Dedifferentiated amniotic fluid mesenchymal stem cell (primary cell): Measurements from ENCODE around the gene CFAP299.
A peak's percentile ranks its signal among the peaks of the same experiment; 100 is the strongest.
"Not testable (repeated sequence)": the region's sequence is repeated elsewhere in the genome, so short reads cannot be mapped to it uniquely, and the experiment has no call there.

Source experiments
- DNase-seq: peaks from one replicate; pipeline ENCODE4 v3.0.0-alpha.2; 2016; ENCODE audit errors: extremely low spot score

The CFAP299 gene

GRCh38 chr4:80335554-80336358 is at the start of gene CFAP299:
TSS of gene CFAP299 (plus strand) at chr4:80335730.
- peak; percentile 72 for DNase-seq

- DNase-seq, result no peak
Measured at GRCh38 chr4:80286451-80286850, 49.1 kb upstream of the CFAP299 start.

GRCh38 chr4:80290665-80291064 is 44.9 kb upstream of the CFAP299 start:
- DNase-seq, result not testable (repeated sequence)

- DNase-seq, result no peak
Measured at GRCh38 chr4:80294206-80294605, 41.3 kb upstream of the CFAP299 start.

GRCh38 chr4:80295336-80295735 is 40.2 kb upstream of the CFAP299 start:
- DNase-seq, result no peak

DNA sequence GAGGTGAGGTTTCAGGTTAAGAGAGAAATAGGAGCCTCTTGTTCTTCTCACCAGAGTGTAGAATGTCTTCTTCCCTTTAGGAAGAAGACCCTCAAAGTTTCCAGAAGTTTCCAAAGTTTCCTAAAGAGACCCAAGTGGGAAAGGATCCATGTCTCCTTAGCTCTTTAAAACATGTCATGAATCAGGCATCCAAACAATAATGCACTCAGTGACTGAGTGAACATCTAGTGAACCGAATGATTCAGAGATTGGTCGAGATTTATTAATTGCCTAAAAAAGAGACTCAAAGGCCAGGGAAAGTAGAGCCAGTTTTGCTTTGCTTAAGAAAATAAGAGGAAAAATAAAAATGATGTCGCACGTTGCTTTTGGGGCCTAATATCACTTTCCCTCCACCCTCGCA is 39.7 kb upstream of the CFAP299 start:
- no peak for DNase-seq

GRCh38 chr4:80301884-80302283 is 33.6 kb upstream of the CFAP299 start:
- no peak for DNase-seq

- no peak for DNase-seq
Measured at GRCh38 chr4:80302616-80303223, 32.8 kb upstream of the CFAP299 start.

GRCh38 chr4:80305466-80305865 is 30.1 kb upstream of the CFAP299 start:
- DNase-seq, result peak; percentile 56

DNA sequence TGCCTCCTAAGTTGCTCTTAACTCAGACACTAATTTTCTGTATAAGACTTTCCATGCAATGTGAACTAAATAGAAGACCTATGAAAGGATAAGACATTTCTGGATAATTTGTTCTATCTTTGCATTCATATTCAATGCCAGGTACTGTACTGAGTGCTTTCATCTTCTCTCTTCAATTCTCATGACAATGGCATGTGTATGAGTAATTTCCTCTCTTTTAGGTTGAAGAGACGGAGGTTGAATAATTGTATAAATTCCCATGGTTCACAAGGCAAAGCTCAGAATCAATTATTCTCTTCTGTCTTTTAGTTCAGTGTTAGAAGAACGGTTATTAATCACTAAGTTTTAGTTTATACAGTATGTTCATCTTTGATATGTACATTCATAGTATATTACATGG is 29.3 kb upstream of the CFAP299 start:
- DNase-seq, result no peak

DNA sequence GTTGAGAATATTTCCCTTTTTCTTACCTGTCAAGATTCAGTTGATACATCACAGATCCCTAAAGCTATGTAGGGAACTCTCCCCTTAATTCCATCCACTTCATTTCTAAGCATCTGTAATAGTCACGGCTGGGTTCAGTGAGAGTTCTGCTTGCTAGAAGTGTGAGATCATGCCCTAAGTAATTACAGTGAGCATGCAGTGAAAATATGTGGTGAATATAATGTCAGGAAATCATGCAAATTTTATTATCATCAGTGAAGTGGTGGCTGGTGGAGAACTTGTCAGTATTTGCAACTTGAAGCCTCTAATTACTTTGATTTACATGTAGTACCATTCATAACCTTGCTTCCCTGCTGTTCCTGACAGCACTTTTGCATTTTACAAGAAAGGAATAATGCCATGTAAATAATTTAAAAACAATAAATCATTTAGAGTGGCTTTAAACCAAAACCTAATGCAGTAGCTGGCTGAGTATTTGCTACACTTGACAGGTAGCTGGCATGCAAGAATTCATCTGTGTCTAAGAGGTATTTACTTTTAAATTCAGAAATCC is 28.3 kb upstream of the CFAP299 start:
- DNase-seq, result peak; percentile 47

GRCh38 chr4:80307774-80308465 is 27.6 kb upstream of the CFAP299 start:
- peak; percentile 32 for DNase-seq

DNA sequence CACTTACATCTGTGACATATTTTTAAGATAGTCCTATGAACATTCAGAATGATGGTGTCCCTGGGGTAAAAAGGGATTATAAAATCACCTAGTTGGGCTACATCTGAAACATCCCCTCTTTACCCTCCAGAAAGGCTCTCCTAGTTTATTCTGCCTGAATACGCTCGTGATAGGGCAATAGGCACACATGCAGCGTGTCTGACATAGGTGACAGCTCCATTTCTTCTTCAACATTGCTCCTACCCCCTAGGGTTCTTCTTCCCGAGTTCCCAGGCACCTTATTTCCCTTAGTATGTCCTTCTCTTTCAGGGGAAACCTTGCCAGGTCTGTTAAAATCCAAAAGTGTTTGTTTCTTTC is 27.1 kb upstream of the CFAP299 start:
- DNase-seq, result no peak

DNA sequence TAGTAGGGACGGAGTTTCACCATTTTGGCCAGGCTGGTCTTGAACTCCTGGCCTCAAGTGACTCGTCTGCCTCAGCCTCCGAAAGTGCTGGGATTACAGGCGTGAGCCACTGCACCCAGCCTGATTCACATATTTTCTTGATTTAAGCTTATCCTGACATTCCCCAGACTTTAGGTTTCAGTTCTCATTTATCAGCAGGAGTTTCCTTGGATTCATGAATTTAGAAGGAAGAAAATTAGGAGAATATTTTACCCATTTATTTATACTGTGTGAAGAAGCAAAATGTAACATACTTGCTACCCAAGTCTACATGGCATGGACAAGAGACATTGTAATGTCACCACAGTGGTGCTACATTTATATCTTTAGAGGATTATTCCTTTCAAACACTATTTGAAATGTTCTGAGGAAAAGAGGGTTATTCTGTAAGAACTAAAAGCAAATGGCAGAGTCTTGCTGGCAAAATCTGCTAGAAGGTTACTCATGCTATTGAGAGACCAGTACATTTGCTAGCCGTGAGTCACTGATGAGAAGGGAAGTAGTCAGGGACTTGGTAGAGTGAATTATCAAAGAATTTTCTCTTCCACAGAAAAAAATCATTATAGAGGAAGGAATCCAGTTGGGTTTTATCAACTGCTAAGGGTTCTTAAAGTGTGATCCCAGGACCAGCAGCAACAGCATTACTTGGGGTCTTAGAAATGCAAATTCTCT is 26.1 kb upstream of the CFAP299 start:
- peak; percentile 85 for DNase-seq

DNA sequence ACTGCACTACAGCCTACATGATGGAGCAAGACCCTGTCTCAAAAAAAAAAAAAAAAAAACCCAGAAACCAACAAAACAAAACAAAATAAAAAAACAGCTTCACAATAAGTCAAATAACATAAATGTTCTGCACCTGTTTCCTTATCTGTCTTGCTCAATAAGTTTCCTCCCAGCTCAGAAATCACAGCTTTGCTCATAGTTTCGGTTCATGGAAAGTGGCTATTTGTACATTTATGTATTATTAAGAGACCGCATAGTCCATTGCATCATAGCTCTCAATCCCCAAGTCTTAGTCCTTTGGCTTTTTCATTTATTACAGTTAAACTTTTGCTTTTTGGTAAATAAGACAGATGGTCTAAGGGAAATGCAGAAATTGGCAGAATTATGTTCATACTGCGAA is 24.4 kb upstream of the CFAP299 start:
- DNase-seq, result no peak

- DNase-seq, result no peak
Measured at GRCh38 chr4:80312124-80312523, 23.4 kb upstream of the CFAP299 start.

DNA sequence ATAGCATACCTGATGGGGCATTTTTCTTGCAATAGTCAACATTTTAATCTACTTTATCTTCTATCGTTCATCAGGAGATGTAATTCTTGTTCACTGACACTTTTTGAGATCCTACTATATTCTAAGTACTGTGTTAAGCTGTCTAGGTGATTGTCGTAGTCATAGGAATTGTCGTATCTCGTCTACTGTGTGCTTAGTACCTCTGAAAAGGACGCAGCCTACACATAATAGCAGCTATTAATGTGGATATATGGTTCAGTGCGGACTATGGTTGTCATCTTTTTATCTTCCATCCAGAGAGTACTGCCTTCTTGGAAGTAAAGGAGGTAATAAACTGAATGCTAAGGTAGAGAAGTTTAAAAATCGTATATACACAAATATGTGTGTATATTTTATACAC is 21.9 kb upstream of the CFAP299 start:
- no peak for DNase-seq

DNA sequence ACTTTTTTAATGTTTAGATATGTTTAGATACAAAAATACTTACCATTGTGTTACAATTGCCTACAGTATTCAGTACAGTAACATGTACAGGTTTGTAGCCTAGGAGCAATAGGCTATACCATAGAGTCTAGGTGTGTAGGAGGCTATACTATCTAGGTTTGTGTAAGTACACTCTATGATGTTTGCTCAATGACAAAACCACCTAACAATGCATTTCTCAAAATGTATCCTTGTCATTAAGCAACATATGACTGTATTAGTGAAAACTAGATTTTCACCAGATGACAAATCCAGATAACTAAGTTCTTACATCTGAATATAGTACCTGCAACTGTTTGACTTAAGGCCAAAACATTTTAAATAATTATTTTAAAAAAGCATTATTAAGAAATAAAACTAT is 19.7 kb upstream of the CFAP299 start:
- not testable (repeated sequence) for DNase-seq

- DNase-seq, result no peak
Measured at GRCh38 chr4:80321341-80321740, 14.2 kb upstream of the CFAP299 start.

- no peak for DNase-seq
Measured at GRCh38 chr4:80321776-80322175, 13.8 kb upstream of the CFAP299 start.

DNA sequence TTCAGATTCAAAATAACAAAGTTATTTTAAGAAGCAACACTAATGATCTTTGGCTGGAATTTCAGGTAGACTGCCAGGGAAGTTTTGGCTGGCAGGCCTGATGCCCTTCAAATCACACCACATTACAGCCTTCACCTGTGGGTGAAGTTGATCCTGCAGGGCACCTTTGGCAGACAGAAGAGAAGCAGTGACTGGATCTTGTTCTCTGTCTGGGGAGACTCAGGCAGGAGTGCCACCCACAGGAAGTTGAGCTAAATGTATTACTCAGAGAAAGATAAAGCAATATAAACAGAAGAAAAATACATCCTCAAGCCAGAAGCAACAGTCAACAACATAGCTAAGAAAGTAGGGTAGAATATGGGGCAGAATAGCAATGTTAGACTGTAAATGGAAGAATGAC is 12.8 kb upstream of the CFAP299 start:
- DNase-seq, result peak; percentile 50

DNA sequence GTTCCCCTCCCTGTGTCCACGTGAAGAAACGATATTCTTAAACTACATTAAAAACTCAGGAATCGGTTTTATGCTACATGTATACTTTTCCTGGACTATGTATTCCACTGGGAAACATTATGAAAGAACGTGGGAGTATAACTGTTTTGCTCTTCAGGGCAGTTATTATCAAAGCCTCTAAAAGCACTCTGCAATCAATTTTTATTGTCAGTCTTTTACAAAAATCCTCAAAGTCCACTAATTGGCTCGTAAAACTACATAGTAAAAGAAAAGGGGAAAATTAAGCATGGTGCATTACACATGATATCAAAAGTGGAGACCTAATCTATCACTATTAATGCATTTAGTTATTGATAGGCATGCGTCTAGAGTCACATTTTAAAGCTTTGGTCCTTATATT is 11.4 kb upstream of the CFAP299 start:
- no peak for DNase-seq
